ENCODE measurements around the gene GMPR2.

- TF ChIP-seq POLR2A (IDR thresholded peaks at IDR 0.05) (no peak), CTCF (IDR thresholded peaks at IDR 0.05) (no peak)
Measured at GRCh38 chr14:24189059-24189375, 43.7 kb upstream of the GMPR2 start.
